Endothelial cell of umbilical vein (primary cell): Measurements from ENCODE around the gene ARF4. TPM values are rescaled to one million over a fixed set of nuclear protein-coding genes. Genes with fewer than 3 reads are reported as not detected.
A peak's percentile ranks its signal among the peaks of the same experiment; 100 is the strongest.

ENCODE experiments used
- BruUV-seq: library from RNA; stranded (reverse); fragments of 400-500 nt; replicated peaks from 2 replicates; lab custom pipeline; 2021; lab: Mats Ljungman, UMichigan
- CTCF ChIA-PET: fragments of 300-600, 350-600 bp; sonication (Branson Sonifier 250); formaldehyde crosslinking; loops from one replicate; lab custom pipeline; 2021; ENCODE audit warnings: antibody characterized with exemption, inconsistent platforms; lab: Charles Lee
- POLR2A ChIA-PET: fragments of 300-600, 350-600 bp; sonication (Branson Sonifier 250); formaldehyde crosslinking; loops from one replicate; lab custom pipeline; 2021; ENCODE audit warnings: antibody characterized with exemption, inconsistent platforms; lab: Charles Lee
- DNase-seq: peaks from one replicate; pipeline ENCODE4 v3.0.0-alpha.2; 2011; ENCODE audit warnings: low read depth, low spot score
- FAIRE-seq: peaks from 2 replicates; lab custom pipeline; 2011; peaks lifted over from hg19 to GRCh38; lab: Jason Lieb, UNC
- H2AFZ ChIP-seq: 2 replicates; pipeline ENCODE4 v1.6.0; 2012; ENCODE audit warnings: low read depth, low read length, control low read depth, inconsistent platforms
- H3K27ac ChIP-seq: 2 replicates; pipeline ENCODE4 v1.5.1; 2011; ENCODE audit warnings: low read depth, mild to moderate bottlenecking, control low read depth, low read length, moderate library complexity; ENCODE audit not compliant: insufficient read depth
- H3K27me3 ChIP-seq, 2 experiments: 2 replicates each; pipeline versions ENCODE4 v1.6.0 to v1.6.1; 2011; ENCODE audit warnings: low read length in 2 of 2, mixed read lengths in 1 of 2; ENCODE audit not compliant: control insufficient read depth in 2 of 2, insufficient read depth in 2 of 2
- H3K36me3 ChIP-seq, 2 experiments: 2 replicates in 1 of 2; 3 replicates in 1 of 2; pipeline ENCODE4 v1.5.1; 2011; ENCODE audit warnings: low read length in 2 of 2, mild to moderate bottlenecking in 1 of 2, moderate library complexity in 1 of 2; ENCODE audit not compliant: control insufficient read depth in 2 of 2, insufficient read depth in 2 of 2; ENCODE audit errors: extremely low read depth in 1 of 2
- H3K4me1 ChIP-seq: 3 replicates; pipeline ENCODE4 v1.5.1; 2011; ENCODE audit warnings: mild to moderate bottlenecking, low read length; ENCODE audit not compliant: control insufficient read depth, insufficient read depth; ENCODE audit errors: extremely low read depth
- H3K4me2 ChIP-seq: 2 replicates; pipeline ENCODE4 v1.6.1; 2011; ENCODE audit warnings: low read length, control low read depth, mixed read lengths; ENCODE audit not compliant: insufficient read depth
- H3K4me3 ChIP-seq, 3 experiments: fragments of 200-600 bp in 1 of 3; sonication (generic), shearing (Covaris generic) in 1 of 3; replicated peaks in 1 of 3; 2 replicates each; pipeline ENCODE4 v1.5.1; 2011 to 2016; ENCODE audit warnings: control low read depth in 3 of 3, low read length in 3 of 3, mild to moderate bottlenecking in 2 of 3, inconsistent platforms in 1 of 3, low read depth in 1 of 3, moderate library complexity in 1 of 3; ENCODE audit not compliant: insufficient read depth in 1 of 3
- H3K79me2 ChIP-seq: 2 replicates; pipeline ENCODE4 v1.6.0; 2012; ENCODE audit warnings: low read length, inconsistent platforms; ENCODE audit not compliant: control insufficient read depth, insufficient read depth
- H3K9ac ChIP-seq: replicated peaks from 2 replicates; pipeline ENCODE3; 2011; ENCODE audit warnings: low read length, control low read depth; ENCODE audit not compliant: insufficient read depth; ENCODE audit errors: extremely low read depth
- H3K9me1 ChIP-seq: replicated peaks from 3 replicates; pipeline ENCODE4 v1.6.0; 2011; ENCODE audit warnings: mild to moderate bottlenecking, low read length; ENCODE audit not compliant: control insufficient read depth, insufficient read depth; ENCODE audit errors: extremely low read depth
- H3K9me3 ChIP-seq: replicated peaks from 2 replicates; pipeline ENCODE4 v1.5.1; 2012; ENCODE audit warnings: low read length, inconsistent platforms; ENCODE audit not compliant: control insufficient read depth, insufficient read depth
- H4K20me1 ChIP-seq: replicated peaks from 2 replicates; pipeline ENCODE3; 2011; ENCODE audit warnings: mild to moderate bottlenecking, low read length; ENCODE audit not compliant: control insufficient read depth, insufficient read depth; ENCODE audit errors: extremely low read depth
- CTCF ChIP-seq, 2 donors: IDR thresholded peaks; 1 replicate in 1 of 2; 2 replicates in 1 of 2; pipeline ENCODE4 v1.5.1; 2011; ENCODE audit warnings: low read length in 2 of 2, mild to moderate bottlenecking in 2 of 2, moderate library complexity in 2 of 2, control low read depth in 1 of 2, inconsistent platforms in 1 of 2, low read depth in 1 of 2; ENCODE audit not compliant: insufficient read depth in 1 of 2; ENCODE audit errors: extremely low read depth in 1 of 2
- EZH2 ChIP-seq: IDR thresholded peaks from 2 replicates; pipeline ENCODE4 v1.6.1; 2012; ENCODE audit warnings: borderline replicate concordance, low read depth, mild to moderate bottlenecking, moderate library complexity, low read length, inconsistent platforms; ENCODE audit not compliant: severe bottlenecking
- JUN ChIP-seq: IDR thresholded peaks from 2 replicates; pipeline ENCODE4 v1.6.1; 2011; ENCODE audit warnings: borderline replicate concordance, low read depth; ENCODE audit not compliant: insufficient read length, insufficient read depth
- POLR2A ChIP-seq: IDR thresholded peaks from 2 replicates; pipeline ENCODE4 v1.6.1; 2012; ENCODE audit warnings: low read depth, mild to moderate bottlenecking, control low read depth, low read length
- POLR2AphosphoS5 ChIP-seq: IDR thresholded peaks from 2 replicates; pipeline ENCODE4 v1.6.1; 2012; ENCODE audit warnings: low read depth, mild to moderate bottlenecking, control low read depth, low read length, moderate library complexity; ENCODE audit not compliant: insufficient read depth
- dilution Hi-C: fragments of 300-500 bp; cut with MboI; formaldehyde crosslinking; loops from one replicate; pipeline ENCODE4 v1.15.0; 2019; ENCODE audit warnings: low sequenced_read_pairs; ENCODE audit not compliant: extremely low pct_ligation_motif_present
- intact Hi-C: fragments of 100-400 bp; cut with micrococcal nuclease; formaldehyde crosslinking; loops from one replicate; pipeline ENCODE4 v1.10.0; 2022
- polyA plus RNA-seq, 4 experiments: library from polyadenylated mRNA; depleted of rRNA in 3 of 4; stranded (reverse) in 3 of 4; unstranded in 1 of 4; fragments of >200 nt; gene quantifications; 2 replicates each; pipeline versions ENCODE4 v1.2.1 to v1.2.3, GENCODE V29; 2011 to 2012; ENCODE audit warnings: missing spikeins in 1 of 4
- total RNA-seq: library from RNA; stranded (reverse); gene quantifications from 2 replicates; pipeline ENCODE4 v1.2.3, GENCODE V29; 2021

Gene ARF4
- total and polyA plus RNA-seq, 2 donors (not counting 3 experiments of a cell fraction or from before 2014, with no cell fraction given), result 239 to 249 TPM

GRCh38 chr3:57582474-57583168, 14.5 kb downstream of the ARF4 start:
- Histone ChIP-seq H2AFZ (no peak overlapping the region), H3K27me3 (no peaks in the 10 kb centered on the region), H4K20me1 (peaks cover 11% of the 10 kb centered on the region), H3K4me3 (no peak overlapping the region), H3K79me2 (peaks cover 95% of the 10 kb centered on the region), H3K4me2 (no peak overlapping the region), H3K27ac (no peak overlapping the region), H3K9me3 (no peaks in the 10 kb centered on the region), H3K9ac (no peak overlapping the region), H3K36me3 (peaks cover 6 to 15% of the 10 kb centered on the region in 2 experiments), H3K4me1 (no peaks in the 10 kb centered on the region), H3K9me1 (no peaks in the 10 kb centered on the region)
- CTCF ChIA-PET, result interaction anchor here (1.0 to 7.7 kb wide), 3 partner anchors 14 to 270 kb away, joined by 4 to 48 read pairs (median 7); partner anchors contain the start of gene ARF4
- TF ChIP-seq POLR2AphosphoS5 (no peak), JUN (no peak), CTCF (IDR thresholded peaks at IDR 0.05; ENCODE audit: extremely low read depth in 1 of 2, insufficient read depth in 1 of 2, low read depth in 1 of 2, low read length in 2 of 2) (peak in 1 of 2 donors; percentile 22), POLR2A (no peak), EZH2 (no peak)
- dilution Hi-C loops (no loop called here), intact Hi-C loops (loop anchor here (2.0 kb wide), 1 partner anchor 186 kb away; no protein-coding TSS in a partner anchor)
- DNase-seq (no peak), FAIRE-seq (no peak)
- no TSS peak for BruUV-seq
- POLR2A ChIA-PET, result no interaction called here
